Testis (tissue), 2 donors: Measurements from ENCODE around the gene SEMA3E.

Experiments
- POLR2A ChIP-seq: fragments of 450-650 bp; IDR thresholded peaks from one replicate; pipeline ENCODE4 v1.6.1; 2017; ENCODE audit warnings: antibody characterized with exemption, mild to moderate bottlenecking, moderate library complexity
- TF ChIP-seq, protein P1 (sequence below), 3 experiments: fragments of 450-650 bp in 2 of 3; fragments of 200-600 bp in 1 of 3; sonication (generic) in 1 of 3; IDR thresholded peaks; one replicate each; pipeline ENCODE4 v1.5.1; 2016 to 2019; ENCODE audit warnings: antibody characterized with exemption in 3 of 3, mild to moderate bottlenecking in 2 of 3, moderate library complexity in 1 of 3

DNA sequence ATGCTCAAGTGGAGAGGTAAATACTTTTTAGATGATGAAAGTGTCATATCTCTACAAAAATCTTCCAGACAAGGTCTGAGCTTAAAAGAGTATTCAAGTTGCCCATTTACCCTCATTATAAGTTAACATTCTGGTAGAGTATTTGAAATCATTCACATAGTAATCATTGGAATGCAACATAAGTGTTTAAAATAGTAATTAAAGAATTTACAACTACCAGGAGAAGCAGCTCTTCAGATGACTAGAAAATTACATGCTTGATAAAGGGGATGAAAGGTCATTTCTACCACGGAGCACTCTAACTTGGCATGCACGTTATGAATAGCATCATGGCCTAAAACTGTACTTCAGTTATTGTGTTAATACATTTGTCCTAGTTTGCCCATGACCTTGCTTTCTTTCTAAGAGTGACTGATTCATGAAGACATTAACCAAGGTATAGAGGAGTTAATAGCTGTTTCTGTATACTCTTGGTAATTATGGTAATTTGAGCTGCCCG lies 120.0 kb downstream of the SEMA3E start:
- TF ChIP-seq, protein P1, sequence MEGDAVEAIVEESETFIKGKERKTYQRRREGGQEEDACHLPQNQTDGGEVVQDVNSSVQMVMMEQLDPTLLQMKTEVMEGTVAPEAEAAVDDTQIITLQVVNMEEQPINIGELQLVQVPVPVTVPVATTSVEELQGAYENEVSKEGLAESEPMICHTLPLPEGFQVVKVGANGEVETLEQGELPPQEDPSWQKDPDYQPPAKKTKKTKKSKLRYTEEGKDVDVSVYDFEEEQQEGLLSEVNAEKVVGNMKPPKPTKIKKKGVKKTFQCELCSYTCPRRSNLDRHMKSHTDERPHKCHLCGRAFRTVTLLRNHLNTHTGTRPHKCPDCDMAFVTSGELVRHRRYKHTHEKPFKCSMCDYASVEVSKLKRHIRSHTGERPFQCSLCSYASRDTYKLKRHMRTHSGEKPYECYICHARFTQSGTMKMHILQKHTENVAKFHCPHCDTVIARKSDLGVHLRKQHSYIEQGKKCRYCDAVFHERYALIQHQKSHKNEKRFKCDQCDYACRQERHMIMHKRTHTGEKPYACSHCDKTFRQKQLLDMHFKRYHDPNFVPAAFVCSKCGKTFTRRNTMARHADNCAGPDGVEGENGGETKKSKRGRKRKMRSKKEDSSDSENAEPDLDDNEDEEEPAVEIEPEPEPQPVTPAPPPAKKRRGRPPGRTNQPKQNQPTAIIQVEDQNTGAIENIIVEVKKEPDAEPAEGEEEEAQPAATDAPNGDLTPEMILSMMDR (IDR thresholded peaks at IDR 0.05) = no peak
- TF ChIP-seq POLR2A = no peak
